ENCODE results near the gene CA5A.
"Not testable (repeated sequence)": the region's sequence is repeated elsewhere in the genome, so short reads cannot be mapped to it uniquely, and the experiment has no call there.

DNA sequence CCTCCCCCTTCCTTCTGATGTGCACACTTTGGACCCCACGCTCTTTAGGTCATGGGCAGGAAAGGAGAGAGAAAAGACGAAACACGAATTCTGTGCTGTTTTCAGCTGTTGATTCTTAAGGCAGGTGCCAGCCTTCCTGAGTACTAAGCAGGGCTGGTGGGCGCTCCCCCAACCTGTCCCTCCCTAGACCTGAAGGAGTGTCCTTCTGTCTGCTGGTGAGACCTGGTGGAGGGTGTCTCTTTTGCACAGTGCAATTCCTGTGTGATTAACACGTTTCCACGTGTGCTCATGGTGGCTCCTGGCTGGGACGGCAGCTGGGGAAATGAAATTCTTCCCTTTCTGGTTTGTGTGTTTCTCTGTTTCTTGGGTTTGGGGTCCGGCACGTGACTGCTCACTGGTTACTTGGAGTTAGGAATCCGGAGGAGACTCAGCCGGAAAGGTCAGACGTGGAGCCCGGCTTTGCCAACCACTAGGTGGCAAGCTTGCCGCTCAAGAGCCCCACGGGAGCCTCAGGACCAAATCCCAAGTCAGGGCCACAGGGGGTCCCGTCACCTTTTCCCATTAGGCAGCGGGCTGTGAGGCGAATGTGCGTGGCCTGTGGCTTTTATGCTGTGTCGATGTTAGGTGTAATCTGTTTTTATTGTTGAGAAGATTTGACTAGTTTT, 46.9 kb upstream of the CA5A start:
- TF ChIP-seq, protein P1, sequence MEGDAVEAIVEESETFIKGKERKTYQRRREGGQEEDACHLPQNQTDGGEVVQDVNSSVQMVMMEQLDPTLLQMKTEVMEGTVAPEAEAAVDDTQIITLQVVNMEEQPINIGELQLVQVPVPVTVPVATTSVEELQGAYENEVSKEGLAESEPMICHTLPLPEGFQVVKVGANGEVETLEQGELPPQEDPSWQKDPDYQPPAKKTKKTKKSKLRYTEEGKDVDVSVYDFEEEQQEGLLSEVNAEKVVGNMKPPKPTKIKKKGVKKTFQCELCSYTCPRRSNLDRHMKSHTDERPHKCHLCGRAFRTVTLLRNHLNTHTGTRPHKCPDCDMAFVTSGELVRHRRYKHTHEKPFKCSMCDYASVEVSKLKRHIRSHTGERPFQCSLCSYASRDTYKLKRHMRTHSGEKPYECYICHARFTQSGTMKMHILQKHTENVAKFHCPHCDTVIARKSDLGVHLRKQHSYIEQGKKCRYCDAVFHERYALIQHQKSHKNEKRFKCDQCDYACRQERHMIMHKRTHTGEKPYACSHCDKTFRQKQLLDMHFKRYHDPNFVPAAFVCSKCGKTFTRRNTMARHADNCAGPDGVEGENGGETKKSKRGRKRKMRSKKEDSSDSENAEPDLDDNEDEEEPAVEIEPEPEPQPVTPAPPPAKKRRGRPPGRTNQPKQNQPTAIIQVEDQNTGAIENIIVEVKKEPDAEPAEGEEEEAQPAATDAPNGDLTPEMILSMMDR (IDR thresholded peaks at IDR 0.05), result peak; percentile 36 to 41 (median 37)
- TF ChIP-seq POLR2AphosphoS5 (IDR thresholded peaks at IDR 0.05), result not testable (repeated sequence)

Measured in esophagus muscularis mucosa (tissue), 3 donors.